ENCODE measurements around the gene PABPC1L.

The PABPC1L gene

DNA sequence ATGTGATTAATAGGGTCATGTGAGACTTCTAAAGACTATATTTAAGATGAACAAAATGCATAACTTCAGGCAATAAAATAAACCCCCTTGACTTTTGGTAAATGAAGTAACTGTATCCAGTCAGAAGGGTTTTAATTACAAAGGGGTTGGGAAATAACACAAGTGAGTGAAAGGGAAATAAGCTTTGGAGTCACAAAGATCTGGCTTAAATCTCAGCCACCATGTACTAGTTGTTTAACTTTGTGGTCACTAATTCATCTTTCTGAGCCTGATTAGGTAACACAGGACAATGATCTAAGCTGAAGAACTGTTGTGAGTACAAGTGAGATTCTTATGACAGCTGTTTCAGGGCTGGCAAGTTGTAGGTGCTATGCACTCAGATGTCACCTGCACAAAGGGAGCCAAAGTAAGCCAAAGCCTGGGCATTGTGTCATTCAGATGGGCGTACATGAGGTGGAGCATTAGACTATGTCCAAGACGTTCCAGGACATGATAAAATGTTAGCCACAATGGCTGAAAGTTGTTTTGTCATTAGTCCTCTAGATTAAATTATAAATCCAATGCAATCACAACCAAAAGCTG, 36.5 kb downstream of the PABPC1L start:
- no peak for FAIRE-seq

DNA sequence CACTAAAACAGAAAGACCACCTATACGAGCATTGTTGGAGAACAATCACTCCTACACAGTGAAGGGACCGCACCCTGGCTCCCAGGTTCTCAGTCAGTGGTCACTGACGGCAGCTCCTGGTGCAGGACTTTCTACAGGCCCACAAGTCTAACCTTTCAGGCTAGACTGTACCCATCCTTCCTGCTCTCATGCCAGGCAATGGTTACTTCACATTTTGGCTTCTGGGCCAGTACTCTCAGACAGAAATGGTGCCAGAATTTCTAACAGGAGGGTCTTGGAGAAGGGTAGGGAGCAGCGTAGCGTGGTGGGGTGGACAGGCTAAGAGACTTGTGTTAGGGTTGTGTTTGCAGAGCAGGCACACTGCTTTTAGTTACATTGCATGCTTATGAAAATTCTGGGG, 38.2 kb downstream of the PABPC1L start:
- no peak for FAIRE-seq

DNA sequence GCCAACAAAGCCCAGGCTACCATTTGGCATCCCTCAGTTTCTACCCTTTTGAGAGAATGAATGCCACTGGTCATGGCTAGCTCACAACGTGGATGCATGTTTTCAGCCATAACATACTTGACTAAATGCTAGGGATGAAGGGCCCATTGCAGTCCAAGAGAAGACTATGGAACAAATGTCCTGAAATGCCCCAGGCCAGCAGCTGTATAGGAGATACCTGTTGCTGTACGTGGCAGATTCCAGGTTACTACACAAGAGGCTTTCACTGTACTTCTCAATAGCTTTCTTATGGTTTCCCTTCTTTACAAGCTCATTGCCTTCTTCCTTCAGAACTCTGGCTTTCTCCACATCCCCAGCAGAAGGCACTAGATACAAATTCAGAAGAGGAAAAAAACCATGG, 38.7 kb downstream of the PABPC1L start:
- no peak for FAIRE-seq

- FAIRE-seq: no peak
Measured at GRCh38 chr20:44950368-44950767, 40.5 kb downstream of the PABPC1L start.

DNA sequence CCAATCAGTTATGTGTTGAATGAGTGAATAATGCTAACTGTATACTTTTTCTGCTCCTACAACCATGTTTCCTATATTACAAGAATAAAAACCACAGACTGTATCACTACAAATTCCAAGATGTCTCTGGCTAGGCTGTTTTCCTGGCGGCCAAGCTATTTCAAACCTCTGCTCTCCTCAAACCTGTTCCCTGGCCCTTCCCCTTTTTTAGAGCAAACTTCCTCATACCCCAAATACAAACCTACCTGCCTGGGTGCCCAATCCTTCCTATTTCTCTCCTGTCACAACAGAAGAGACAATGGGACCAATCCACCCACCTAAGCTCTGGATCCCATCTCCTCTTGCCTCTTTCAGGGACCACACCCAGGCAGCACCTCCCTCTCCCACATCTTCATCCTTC, 42.9 kb downstream of the PABPC1L start:
- no peak for FAIRE-seq

- no peak for FAIRE-seq
Measured at GRCh38 chr20:44954211-44954610, 44.4 kb downstream of the PABPC1L start.

GRCh38 chr20:44955270-44955669, 45.4 kb downstream of the PABPC1L start:
- FAIRE-seq: no peak

DNA sequence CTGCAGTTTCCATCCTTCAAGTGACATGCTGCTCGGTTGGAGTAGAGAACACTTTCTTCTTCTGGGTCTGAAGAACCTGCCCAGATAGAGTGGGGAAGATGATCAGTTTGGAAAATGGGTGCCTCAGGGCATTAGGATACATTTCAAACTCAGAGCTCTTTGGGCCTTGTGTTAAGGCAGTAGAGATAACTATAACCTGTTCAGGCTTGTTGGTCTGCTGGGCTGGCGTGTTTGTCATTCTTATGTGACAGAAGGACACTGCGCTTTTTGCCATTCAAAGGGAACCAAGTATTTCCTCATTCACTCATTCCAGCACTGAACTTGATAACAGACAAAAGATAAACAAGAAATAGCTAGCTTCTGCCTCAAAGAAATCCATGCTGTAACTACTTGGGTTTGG, 46.5 kb downstream of the PABPC1L start:
- FAIRE-seq: no peak

GRCh38 chr20:44958276-44958675, 48.4 kb downstream of the PABPC1L start:
- no peak for FAIRE-seq

DNA sequence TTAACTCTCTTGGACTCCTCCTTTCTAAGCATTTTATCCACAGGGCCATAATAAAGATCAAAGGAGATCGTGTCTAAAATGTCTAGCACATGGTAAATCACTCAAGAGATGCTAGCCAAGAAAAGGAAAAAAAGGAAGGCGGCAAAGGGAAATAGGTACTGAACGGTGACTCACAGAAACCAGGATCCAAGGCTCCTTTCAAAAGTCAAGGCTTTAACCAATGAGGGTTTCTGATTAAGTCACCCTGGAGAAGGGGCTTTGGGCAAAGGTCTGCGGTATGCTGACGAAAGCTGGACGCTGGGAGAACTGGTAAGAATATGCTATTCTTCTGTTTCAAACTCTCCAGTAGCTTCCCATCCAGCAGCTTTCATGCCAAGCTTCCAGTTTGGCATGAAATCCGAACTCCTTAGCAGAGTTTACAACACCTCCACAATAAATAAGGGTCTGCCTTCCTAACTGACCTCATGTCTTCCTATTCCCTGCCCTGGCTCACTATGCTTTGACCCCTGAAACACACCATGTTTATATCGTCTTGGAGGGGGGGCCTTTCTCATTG, 49.3 kb downstream of the PABPC1L start:
- no peak for FAIRE-seq

GRCh38 chr20:44959638-44960102, 49.8 kb downstream of the PABPC1L start:
- no peak for FAIRE-seq

GRCh38 chr20:44960103-44960852, 50.4 kb downstream of the PABPC1L start, which contains the start of gene TOMM34:
TSS of gene TOMM34 (minus strand) at chr20:44960397. CDS start at chr20:44960333, 64 bp downstream.
- peak; percentile 92 for FAIRE-seq

- FAIRE-seq: no peak
Measured at GRCh38 chr20:44961011-44961869, 51.4 kb downstream of the PABPC1L start.

- FAIRE-seq: no peak
Measured at GRCh38 chr20:44961870-44962267, 52.0 kb downstream of the PABPC1L start.

DNA sequence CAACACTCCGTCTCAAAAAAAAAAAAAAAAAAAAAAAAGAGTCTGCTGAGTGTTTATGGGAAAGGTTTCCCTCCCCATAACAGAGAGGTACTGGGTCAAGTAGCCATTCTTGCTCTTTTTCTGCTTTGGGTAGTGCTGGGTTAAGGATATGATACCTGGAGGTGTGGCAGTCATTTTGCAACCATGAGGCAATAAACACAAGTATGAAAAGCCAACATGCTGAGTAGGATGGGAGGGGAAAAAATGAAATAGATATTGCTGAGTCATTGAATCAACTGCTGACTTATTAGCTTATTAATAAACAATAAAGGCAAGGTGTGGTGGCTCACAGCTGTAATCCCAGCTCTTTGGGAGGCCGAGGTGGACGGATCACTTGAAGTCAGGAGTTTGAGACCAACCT, 52.6 kb downstream of the PABPC1L start:
- no peak for FAIRE-seq

DNA sequence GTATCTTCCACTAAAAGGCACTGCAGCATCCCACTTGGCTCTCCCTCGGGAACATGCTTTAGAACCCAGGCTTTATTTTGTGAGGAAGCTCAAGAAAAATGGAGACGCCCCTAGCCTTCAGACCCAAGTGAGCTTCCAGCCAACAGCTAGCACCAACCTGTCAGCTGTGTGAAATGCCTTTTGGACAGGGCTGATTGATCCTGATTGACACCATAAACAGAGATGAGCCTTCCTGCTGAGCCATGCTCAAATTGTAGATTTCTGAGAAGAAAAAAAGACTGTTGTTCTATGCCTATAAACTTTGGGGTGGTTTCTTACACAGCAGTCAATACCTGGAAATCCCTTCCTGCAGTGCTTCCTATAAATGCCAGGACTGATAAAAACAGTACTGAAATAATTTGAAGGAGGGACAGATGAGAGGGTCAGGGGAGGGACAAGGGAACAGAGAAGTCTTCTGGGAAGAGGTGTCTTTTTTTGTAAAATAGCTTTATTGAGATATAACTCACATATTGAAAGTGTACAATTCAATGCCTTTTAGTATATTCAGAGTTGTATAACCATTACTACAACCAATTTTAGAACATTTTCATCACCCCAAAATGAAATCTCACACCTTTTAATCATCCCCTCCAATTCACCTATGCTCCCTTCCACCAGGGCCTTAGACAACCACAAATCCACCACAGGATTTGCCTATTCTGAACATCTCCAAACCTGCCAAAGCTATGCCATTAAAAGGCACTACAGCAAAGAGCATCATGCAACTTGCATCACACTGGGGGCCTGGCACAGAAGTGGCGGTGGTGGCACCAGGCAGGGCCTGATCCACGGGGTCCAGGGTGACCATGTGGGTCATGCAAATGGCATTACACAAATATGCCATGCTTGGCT, 53.7 kb downstream of the PABPC1L start:
- no peak for FAIRE-seq

DNA sequence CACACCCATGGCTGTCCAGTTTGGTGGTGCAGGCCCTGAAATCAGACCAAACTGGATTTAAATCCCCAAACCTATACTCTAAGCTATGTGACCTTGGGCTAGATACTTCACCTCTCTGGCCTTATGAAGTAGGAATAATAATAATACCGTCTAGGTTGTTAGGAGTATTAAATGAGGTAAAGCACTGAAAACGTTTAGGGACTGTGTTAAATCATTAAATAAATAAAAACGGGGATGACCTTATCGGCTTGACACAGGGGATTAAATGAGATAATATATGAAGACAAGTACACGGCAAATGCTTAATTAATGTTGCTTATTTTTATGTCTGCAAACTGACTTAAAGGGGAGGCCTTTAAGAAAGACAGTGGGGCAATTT, 55.8 kb downstream of the PABPC1L start:
- FAIRE-seq: no peak

- peak; percentile 37 for FAIRE-seq
Measured at GRCh38 chr20:44966030-44966961, 56.4 kb downstream of the PABPC1L start, which contains the start of gene STK4. TSS of gene STK4 (plus strand) at chr20:44966512. CDS start at chr20:44966569, 57 bp downstream.

DNA sequence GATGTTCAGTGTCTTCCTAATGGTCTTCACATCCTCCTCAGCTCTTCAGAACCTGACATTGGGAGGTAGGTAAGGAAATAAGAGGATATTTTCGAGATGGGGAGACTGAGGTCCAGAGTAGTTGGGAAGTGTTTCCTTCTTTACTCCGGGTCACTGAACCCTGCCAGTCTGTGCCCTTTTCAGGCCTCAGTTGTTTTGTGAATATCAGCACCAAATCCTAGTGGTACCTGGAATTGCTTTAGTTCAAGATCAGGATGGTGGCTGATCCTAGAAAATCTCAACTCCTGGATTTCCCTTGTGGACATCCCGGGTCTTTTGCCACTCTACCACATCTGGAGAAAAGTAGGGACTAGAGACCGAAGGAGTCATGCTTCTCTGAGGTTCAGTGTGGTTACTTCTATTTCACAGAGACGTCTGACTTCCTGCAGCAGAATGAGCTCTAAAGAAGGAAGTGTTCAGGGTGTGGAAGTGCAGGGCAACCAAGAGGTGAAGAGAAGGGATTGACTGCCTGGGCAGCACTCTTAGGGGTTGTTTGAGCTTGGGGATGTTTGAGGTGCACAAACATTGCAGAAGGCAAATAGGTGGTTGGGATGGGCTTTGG, 57.4 kb downstream of the PABPC1L start:
- no peak for FAIRE-seq

DNA sequence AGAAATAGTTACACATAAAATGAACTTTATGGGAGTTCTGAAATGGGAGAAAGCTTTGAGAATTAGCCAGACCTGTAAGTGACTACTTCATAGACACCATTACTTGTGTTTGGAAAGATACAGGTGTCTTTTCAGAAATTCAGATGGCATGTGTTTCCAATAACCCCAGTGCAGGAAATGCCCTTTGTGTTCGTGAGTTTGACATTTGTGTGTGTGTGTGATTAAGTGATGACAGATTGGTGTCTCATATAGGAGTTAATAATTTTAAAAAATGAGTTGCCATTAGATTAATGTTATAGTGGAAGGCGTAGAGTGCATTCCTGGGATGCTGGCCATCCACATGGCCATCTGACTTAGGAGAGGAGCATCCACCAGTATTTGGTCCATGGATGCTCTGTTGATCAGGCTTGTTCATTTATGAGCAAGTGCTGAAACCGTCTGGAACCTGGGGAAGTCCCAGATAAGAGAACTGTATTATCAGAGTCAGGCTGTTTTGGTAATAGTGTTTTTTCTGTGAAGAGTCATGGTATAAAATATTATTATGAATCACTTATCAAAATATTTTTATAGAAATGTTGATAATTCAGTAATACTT, 59.5 kb downstream of the PABPC1L start:
- FAIRE-seq: no peak

Data from A204.1 (cell line).